ENCODE measurements around the gene PLOD3.

Gene PLOD3

DNA sequence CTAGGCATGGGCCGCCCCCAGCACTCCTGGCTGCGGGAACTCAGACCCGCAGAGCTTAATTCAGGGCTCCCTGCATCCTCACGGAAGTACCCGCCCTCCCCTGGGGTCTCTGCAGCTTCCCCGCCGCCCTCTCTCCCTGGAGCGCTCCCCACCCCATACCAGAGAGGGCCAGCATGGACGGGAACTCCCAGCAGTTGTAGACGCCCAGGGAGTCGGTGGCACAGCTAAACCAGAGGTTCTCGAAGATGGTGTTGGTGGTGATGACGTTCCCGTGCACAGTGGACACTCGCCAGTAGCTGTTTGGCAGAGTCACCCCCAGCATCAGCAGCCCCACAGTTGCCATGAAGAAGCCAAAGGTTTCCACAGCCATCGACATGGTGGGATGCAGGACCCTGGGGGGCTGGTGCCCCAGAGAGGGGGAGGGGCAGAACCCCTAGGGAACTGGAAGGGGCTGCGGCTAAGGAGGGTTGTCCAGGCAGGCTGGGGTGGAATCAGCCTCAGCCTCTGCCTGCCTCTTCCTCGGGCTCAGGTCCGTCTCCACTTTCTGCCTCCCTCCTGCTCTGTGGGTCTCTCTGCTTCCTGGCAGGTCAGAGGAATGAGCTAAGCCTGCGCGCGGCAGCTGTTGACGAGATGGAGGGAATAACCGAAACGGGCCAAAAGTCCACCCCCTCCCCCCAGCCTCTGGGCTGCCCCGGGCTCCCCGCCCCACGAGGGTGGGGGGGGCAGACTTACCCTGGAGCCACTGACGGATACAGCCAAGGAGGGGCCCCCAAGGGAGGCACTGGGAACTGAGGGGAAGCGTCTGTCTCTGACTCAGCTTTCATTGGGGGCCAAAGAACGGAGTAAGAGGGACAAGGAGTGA, 20.1 kb upstream of the PLOD3 start, which contains the start of gene CLDN15:
TSS of gene CLDN15 (minus strand) at position 597 of the 862 bp plus-strand sequence. CDS start at position 376, 221 bp downstream.
- peak within 1 kb of the TSS; percentile 53 for H3K27ac ChIP-seq (ENCODE audit: low read length)
- H3K36me3 ChIP-seq (ENCODE audit: control insufficient read depth in 2 of 2, insufficient read depth in 2 of 2, low read length in 2 of 2) = peaks cover 14 to 16% of the 10 kb centered on the region in 2 donors
- H3K4me3 ChIP-seq (ENCODE audit: low read length in 2 of 2) = peak within 1 kb of the TSS in 1 of 2 donors; percentile 54
- no peaks in the 10 kb centered on the region for H3K27me3 ChIP-seq (ENCODE audit: control insufficient read depth in 1 of 2, insufficient read depth in 2 of 2, low read length in 2 of 2)
- H3K4me1 ChIP-seq (ENCODE audit: control insufficient read depth, insufficient read depth, low read length) = peaks cover 15% of the 10 kb centered on the region
- peak within 1 kb of the TSS; percentile 46 to 55 for H3K9ac ChIP-seq (ENCODE audit: low read length in 2 of 2)
- no peaks in the 10 kb centered on the region for H3K9me3 ChIP-seq (ENCODE audit: control insufficient read depth in 2 of 2, low read length in 2 of 2)

DNA sequence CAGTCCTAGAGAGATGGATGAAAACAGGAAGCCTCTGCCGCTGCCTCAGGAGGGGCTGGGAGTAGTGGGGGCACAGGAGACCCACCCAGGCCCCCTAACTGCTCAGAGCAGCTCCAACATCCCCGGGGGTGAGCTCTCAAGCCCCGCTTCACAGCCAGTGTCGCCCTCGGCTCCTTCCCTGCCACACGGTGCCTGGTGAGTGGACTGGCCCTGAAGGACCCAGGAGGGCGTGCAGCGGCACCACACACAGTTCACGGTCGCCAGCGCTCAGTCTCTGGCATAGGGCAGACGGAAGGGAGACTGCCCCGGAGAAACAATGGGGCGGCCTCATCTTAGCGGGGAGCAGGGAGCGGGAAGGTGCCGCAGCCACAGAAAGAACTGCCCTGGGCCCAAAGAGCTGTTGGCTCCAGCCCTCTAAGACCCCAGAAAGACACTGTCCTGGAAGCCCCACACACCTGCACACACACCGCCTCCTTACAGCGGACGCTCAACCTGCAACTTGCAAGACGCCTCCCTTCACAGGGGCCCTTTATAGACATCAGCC, 19.0 kb upstream of the PLOD3 start:
- H3K9ac ChIP-seq (ENCODE audit: low read length in 2 of 2) = no peak overlapping the region
- H3K27ac ChIP-seq (ENCODE audit: low read length) = no peak overlapping the region
- H3K27me3 ChIP-seq (ENCODE audit: control insufficient read depth in 1 of 2, insufficient read depth in 2 of 2, low read length in 2 of 2) = peaks cover 0 to 2% of the 10 kb centered on the region in 2 donors
- peaks cover 22% of the 10 kb centered on the region for H3K4me1 ChIP-seq (ENCODE audit: control insufficient read depth, insufficient read depth, low read length)
- no peak overlapping the region for H3K4me3 ChIP-seq (ENCODE audit: low read length in 2 of 2)
- peaks cover 14 to 16% of the 10 kb centered on the region in 2 donors for H3K36me3 ChIP-seq (ENCODE audit: control insufficient read depth in 2 of 2, insufficient read depth in 2 of 2, low read length in 2 of 2)
- no peaks in the 10 kb centered on the region for H3K9me3 ChIP-seq (ENCODE audit: control insufficient read depth in 2 of 2, low read length in 2 of 2)

DNA sequence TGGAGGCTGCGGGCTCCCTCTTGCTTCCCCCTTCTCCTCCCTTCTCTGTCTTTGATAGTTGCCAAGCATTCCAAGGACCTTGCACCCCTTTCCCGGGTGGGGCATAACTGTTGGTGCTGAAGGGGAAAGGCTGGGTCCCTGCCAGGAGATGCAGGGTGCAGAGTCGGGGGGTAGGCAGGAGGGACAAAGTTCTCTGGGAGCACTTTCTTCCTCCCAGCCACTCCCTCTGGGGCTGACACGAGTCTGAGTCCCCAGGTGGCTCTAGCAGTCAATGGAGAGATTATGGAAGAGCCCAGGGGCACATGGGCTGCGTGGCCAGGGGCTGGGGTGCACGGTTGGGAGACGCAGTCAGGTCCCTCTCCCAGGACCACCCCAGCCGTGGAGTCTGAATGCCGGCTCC, 18.1 kb upstream of the PLOD3 start:
- Histone ChIP-seq H3K27me3 (ENCODE audit: control insufficient read depth in 1 of 2, insufficient read depth in 2 of 2, low read length in 2 of 2) (peaks cover 0 to 2% of the 10 kb centered on the region in 2 donors), H3K9ac (ENCODE audit: low read length in 2 of 2) (no peak overlapping the region), H3K4me3 (ENCODE audit: low read length in 2 of 2) (no peak overlapping the region), H3K36me3 (ENCODE audit: control insufficient read depth in 2 of 2, insufficient read depth in 2 of 2, low read length in 2 of 2) (peaks cover 10 to 12% of the 10 kb centered on the region in 2 donors), H3K4me1 (ENCODE audit: control insufficient read depth, insufficient read depth, low read length) (peaks cover 22% of the 10 kb centered on the region), H3K9me3 (ENCODE audit: control insufficient read depth in 2 of 2, low read length in 2 of 2) (no peaks in the 10 kb centered on the region), H3K27ac (ENCODE audit: low read length) (no peak overlapping the region)

DNA sequence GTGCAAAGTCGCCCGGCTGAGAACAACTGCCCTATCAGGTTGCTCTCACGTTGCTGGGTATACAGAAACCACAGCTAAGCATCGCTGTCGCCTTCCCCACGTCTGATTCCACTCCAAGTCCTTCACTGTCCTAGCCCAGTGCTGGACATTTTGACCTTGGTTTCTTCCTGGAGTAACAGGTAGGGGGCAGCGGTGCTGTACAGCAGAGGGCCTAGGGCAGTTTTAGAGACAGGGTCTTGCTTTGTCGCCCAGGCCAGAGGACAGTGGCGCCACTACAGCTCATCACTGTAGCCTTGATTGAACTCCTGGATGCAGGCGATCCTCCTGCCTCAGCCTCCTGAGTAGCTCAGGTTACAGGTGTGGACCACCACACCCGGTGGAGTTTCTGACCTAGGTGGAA, 17.7 kb upstream of the PLOD3 start:
- H3K4me3 ChIP-seq (ENCODE audit: low read length in 2 of 2) = no peak overlapping the region
- no peaks in the 10 kb centered on the region for H3K9me3 ChIP-seq (ENCODE audit: control insufficient read depth in 2 of 2, low read length in 2 of 2)
- peaks cover 22% of the 10 kb centered on the region for H3K4me1 ChIP-seq (ENCODE audit: control insufficient read depth, insufficient read depth, low read length)
- peaks cover 6 to 10% of the 10 kb centered on the region in 2 donors for H3K36me3 ChIP-seq (ENCODE audit: control insufficient read depth in 2 of 2, insufficient read depth in 2 of 2, low read length in 2 of 2)
- no peak overlapping the region for H3K9ac ChIP-seq (ENCODE audit: low read length in 2 of 2)
- H3K27ac ChIP-seq (ENCODE audit: low read length) = no peak overlapping the region
- H3K27me3 ChIP-seq (ENCODE audit: control insufficient read depth in 1 of 2, insufficient read depth in 2 of 2, low read length in 2 of 2) = peaks cover 0 to 2% of the 10 kb centered on the region in 2 donors

DNA sequence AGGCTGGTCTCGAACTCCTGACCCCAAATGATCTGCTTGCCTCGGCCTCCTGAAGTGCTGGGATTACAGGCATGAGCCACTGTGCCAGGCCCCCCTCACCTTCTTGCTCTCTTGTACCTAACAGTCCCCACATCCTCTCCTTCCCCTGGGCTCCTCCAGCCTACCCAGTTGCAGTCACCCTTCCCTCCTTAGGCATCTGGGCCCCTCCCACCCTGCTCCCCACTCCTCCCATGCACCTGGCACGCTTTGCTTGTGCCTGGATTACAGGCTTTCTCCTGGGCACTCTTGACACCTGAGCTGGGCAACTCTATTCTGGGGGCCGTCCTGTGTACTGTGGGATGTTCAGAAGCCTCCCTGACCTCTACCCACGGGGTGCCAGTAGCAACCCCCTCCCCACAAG, 17.3 kb upstream of the PLOD3 start:
- Histone ChIP-seq H3K27me3 (ENCODE audit: control insufficient read depth in 1 of 2, insufficient read depth in 2 of 2, low read length in 2 of 2) (peaks cover 0 to 2% of the 10 kb centered on the region in 2 donors), H3K9ac (ENCODE audit: low read length in 2 of 2) (no peak overlapping the region), H3K27ac (ENCODE audit: low read length) (no peak overlapping the region), H3K9me3 (ENCODE audit: control insufficient read depth in 2 of 2, low read length in 2 of 2) (no peaks in the 10 kb centered on the region), H3K4me1 (ENCODE audit: control insufficient read depth, insufficient read depth, low read length) (peaks cover 22% of the 10 kb centered on the region), H3K4me3 (ENCODE audit: low read length in 2 of 2) (no peak overlapping the region), H3K36me3 (ENCODE audit: control insufficient read depth in 2 of 2, insufficient read depth in 2 of 2, low read length in 2 of 2) (peaks cover 4 to 7% of the 10 kb centered on the region in 2 donors)

DNA sequence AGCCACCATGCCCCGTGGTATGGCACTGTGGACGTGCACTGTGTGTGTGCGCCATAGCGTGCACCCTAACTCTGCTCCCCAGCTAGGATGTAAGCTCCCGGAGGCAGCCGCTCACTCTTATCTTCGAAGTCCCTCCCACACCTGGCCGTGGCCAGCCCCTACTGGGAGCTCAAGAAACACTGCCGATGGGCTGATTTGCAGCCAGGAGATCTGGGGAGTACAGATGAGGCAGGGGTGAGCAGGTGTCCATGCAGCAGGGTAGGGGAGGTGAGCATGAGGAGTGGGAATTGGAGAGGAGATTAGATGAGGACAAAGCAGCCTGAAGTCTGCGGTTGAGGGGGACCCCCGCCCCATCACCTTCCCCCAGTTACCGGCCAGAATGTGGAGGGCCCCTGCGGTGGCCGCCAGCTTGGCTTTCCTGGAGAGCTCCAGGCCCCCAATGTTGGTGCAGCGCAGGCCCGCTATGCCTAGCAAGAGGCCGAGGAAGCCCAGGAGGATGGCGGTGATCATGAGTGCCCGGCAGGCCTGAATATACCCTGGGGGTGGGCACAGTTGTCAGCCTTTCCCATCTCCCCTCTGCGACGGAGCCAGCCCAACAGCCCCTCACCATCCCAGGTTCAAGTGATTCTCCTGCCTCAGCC, 16.6 kb upstream of the PLOD3 start:
- Histone ChIP-seq H3K36me3 (ENCODE audit: control insufficient read depth in 2 of 2, insufficient read depth in 2 of 2, low read length in 2 of 2) (peaks cover 4 to 5% of the 10 kb centered on the region in 2 donors), H3K4me3 (ENCODE audit: low read length in 2 of 2) (no peak overlapping the region), H3K27me3 (ENCODE audit: control insufficient read depth in 1 of 2, insufficient read depth in 2 of 2, low read length in 2 of 2) (peaks cover 0 to 2% of the 10 kb centered on the region in 2 donors), H3K9me3 (ENCODE audit: control insufficient read depth in 2 of 2, low read length in 2 of 2) (no peaks in the 10 kb centered on the region), H3K9ac (ENCODE audit: low read length in 2 of 2) (no peak overlapping the region), H3K4me1 (ENCODE audit: control insufficient read depth, insufficient read depth, low read length) (peaks cover 22% of the 10 kb centered on the region), H3K27ac (ENCODE audit: low read length) (no peak overlapping the region)

DNA sequence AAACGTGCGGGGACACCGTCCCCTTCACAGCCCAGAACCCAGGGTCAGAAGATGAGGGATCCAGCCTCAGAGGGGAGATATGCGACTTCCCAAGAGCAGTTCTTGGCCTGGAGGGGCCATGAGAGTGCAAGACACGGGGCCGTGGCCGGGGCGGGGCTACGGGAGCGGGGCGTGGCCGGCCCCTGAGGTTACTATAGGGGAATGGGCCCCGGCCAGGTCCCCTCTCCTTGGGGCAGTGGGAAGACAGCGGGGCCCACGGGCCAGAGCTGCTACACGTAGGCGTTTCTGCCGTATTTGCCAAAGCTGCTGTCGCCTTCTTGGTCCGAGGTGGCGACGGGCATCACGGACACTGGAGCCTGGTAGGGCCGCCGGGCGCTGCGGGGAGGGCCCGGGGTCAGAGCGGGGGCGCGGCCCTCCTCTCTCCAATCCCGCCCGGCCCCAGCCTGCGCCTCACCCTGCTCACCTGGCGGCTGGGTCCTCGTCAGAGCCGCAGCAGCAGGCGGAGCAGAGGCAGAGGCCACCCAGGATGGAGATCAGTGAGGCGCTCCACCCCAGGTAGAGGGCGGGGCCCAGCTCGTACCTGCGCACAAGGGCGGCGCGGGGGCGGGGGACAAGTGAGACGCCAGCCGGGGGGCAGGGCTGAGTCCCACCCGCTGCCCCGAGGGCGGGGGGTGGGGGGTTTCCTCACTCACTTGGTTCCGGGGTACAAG, 14.9 kb upstream of the PLOD3 start:
- Histone ChIP-seq H3K9ac (ENCODE audit: low read length in 2 of 2) (no peak overlapping the region), H3K27ac (ENCODE audit: low read length) (no peak overlapping the region), H3K4me3 (ENCODE audit: low read length in 2 of 2) (no peak overlapping the region), H3K36me3 (ENCODE audit: control insufficient read depth in 2 of 2, insufficient read depth in 2 of 2, low read length in 2 of 2) (peaks cover 0 to 10% of the 10 kb centered on the region in 2 donors), H3K4me1 (ENCODE audit: control insufficient read depth, insufficient read depth, low read length) (peaks cover 12% of the 10 kb centered on the region), H3K9me3 (ENCODE audit: control insufficient read depth in 2 of 2, low read length in 2 of 2) (no peaks in the 10 kb centered on the region), H3K27me3 (ENCODE audit: control insufficient read depth in 1 of 2, insufficient read depth in 2 of 2, low read length in 2 of 2) (peaks cover 0 to 2% of the 10 kb centered on the region in 2 donors)

DNA sequence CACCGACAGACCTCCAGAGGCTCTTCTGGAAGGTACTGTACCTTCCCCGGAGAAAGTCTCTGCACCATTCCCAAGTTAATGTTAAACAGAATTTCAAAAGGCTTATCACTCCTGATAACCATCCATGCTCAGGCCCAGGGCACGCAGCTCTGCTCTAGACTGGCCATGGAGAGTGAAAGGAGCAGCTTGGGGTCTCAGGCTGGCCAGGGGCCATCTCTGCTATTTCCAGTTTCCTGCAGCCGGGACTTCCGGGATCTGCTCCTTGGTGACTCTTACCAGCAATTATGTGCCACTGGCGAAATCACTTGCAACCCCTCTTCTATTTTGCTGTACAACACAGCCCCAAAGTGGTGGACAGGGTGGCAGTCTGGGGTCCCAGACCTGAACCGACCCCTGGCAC, 14.3 kb upstream of the PLOD3 start:
- no peak overlapping the region for H3K9ac ChIP-seq (ENCODE audit: low read length in 2 of 2)
- no peak overlapping the region for H3K27ac ChIP-seq (ENCODE audit: low read length)
- no peak overlapping the region for H3K4me3 ChIP-seq (ENCODE audit: low read length in 2 of 2)
- H3K36me3 ChIP-seq (ENCODE audit: control insufficient read depth in 2 of 2, insufficient read depth in 2 of 2, low read length in 2 of 2) = peaks cover 3 to 10% of the 10 kb centered on the region in 2 donors
- H3K27me3 ChIP-seq (ENCODE audit: control insufficient read depth in 1 of 2, insufficient read depth in 2 of 2, low read length in 2 of 2) = peaks cover 0 to 2% of the 10 kb centered on the region in 2 donors
- H3K4me1 ChIP-seq (ENCODE audit: control insufficient read depth, insufficient read depth, low read length) = peaks cover 7% of the 10 kb centered on the region
- H3K9me3 ChIP-seq (ENCODE audit: control insufficient read depth in 2 of 2, low read length in 2 of 2) = no peaks in the 10 kb centered on the region

DNA sequence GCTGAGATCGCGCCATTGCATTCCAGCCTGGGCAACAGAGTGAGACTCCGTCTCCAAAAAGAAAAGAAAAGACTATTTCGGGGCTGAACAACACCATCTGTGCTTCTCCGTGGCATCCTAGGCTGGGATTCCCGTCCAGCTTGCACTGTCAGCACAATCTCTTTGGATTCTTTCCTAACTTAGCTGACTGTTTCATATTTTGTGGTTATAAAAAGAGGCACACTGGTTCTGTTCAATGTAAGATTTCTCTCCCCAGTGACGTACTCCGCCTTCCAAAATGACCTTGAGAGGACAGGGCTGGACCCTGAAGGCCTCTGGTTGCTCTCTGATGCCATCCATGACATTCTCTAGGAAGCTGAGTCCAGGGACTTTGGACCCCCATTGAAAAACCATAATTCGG, 9.3 kb upstream of the PLOD3 start:
- no peaks in the 10 kb centered on the region for H3K4me1 ChIP-seq (ENCODE audit: control insufficient read depth, insufficient read depth, low read length)
- no peak overlapping the region for H3K27ac ChIP-seq (ENCODE audit: low read length)
- H3K9ac ChIP-seq (ENCODE audit: low read length in 2 of 2) = no peak overlapping the region
- no peak overlapping the region for H3K4me3 ChIP-seq (ENCODE audit: low read length in 2 of 2)
- H3K9me3 ChIP-seq (ENCODE audit: control insufficient read depth in 2 of 2, low read length in 2 of 2) = no peaks in the 10 kb centered on the region
- no peaks in the 10 kb centered on the region for H3K27me3 ChIP-seq (ENCODE audit: control insufficient read depth in 1 of 2, insufficient read depth in 2 of 2, low read length in 2 of 2)
- H3K36me3 ChIP-seq (ENCODE audit: control insufficient read depth in 2 of 2, insufficient read depth in 2 of 2, low read length in 2 of 2) = peaks cover 6 to 25% of the 10 kb centered on the region in 2 donors

DNA sequence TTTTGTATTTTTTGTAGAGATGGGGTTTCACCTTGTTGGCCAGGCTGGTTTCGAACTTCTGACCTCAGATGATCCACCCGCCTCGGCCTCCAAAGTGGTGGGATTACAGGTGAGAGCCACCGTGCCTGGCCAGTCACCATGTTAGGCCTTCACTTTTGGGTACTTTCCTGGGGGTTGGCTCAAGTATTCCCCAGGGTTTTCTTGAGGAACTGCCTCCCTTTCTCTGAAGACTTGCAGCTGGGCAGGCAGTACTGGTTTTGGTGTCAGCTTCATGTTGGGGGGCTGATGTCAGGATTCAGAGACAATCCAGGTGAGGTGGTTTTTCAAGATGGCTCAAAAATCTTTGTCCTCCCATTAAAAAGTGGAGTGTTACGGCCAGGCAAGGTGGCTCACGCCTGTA, 8.3 kb upstream of the PLOD3 start:
- Histone ChIP-seq H3K4me3 (ENCODE audit: low read length in 2 of 2) (no peak overlapping the region), H3K27ac (ENCODE audit: low read length) (no peak overlapping the region), H3K9me3 (ENCODE audit: control insufficient read depth in 2 of 2, low read length in 2 of 2) (no peaks in the 10 kb centered on the region), H3K27me3 (ENCODE audit: control insufficient read depth in 1 of 2, insufficient read depth in 2 of 2, low read length in 2 of 2) (no peaks in the 10 kb centered on the region), H3K4me1 (ENCODE audit: control insufficient read depth, insufficient read depth, low read length) (no peaks in the 10 kb centered on the region), H3K9ac (ENCODE audit: low read length in 2 of 2) (no peak overlapping the region), H3K36me3 (ENCODE audit: control insufficient read depth in 2 of 2, insufficient read depth in 2 of 2, low read length in 2 of 2) (peaks cover 6 to 27% of the 10 kb centered on the region in 2 donors)

Measured in stomach smooth muscle (tissue), 2 donors.